Measurements from ENCODE around the gene CCSER2.

CCSER2 gene

GRCh38 chr10:84539216-84539615 is 210.8 kb downstream of the CCSER2 start:
- 0 out of 2 replicates have a peak, but pooled peaks have one; percentile 18 for TF ChIP-seq CREB5 (CRISPR knock-in tag; IDR thresholded peaks at IDR 0.05; ENCODE audit: low read depth)
- TF ChIP-seq ZNF565 (CRISPR knock-in tag; conservative IDR thresholded peaks at IDR 0.05; ENCODE audit: low read depth), result no peak
- TF ChIP-seq TSHZ2 (CRISPR knock-in tag; IDR thresholded peaks at IDR 0.05), result no peak
- peak; percentile 64 for TF ChIP-seq ISL1 (CRISPR knock-in tag; IDR thresholded peaks at IDR 0.05)
- no peak for TF ChIP-seq ARNTL (CRISPR knock-in tag; IDR thresholded peaks at IDR 0.05; ENCODE audit: borderline replicate concordance, low read depth)
- peak; percentile 36 for ATAC-seq

GRCh38 chr10:84540022-84540616 is 211.7 kb downstream of the CCSER2 start:
- ATAC-seq, result peak; percentile 71
- no peak for TF ChIP-seq CSDC2 (CRISPR knock-in tag; IDR thresholded peaks at IDR 0.05)

- no peak for TF ChIP-seq GLIS3 (CRISPR knock-in tag; IDR thresholded peaks at IDR 0.05)
- TF ChIP-seq ZNF70 (CRISPR knock-in tag; IDR thresholded peaks at IDR 0.05), result no peak
- TF ChIP-seq PPARA (CRISPR knock-in tag; IDR thresholded peaks at IDR 0.05; ENCODE audit: borderline replicate concordance), result no peak
- TF ChIP-seq PATZ1 (CRISPR knock-in tag; IDR thresholded peaks at IDR 0.05; ENCODE audit: borderline replicate concordance), result no peak
- TF ChIP-seq ZNF8 (CRISPR knock-in tag; IDR thresholded peaks at IDR 0.05), result no peak
- no peak for TF ChIP-seq ESRRG (CRISPR knock-in tag; IDR thresholded peaks at IDR 0.05)
- no peak for TF ChIP-seq SNAI2 (CRISPR knock-in tag; IDR thresholded peaks at IDR 0.05)
- TF ChIP-seq ZFP3 (CRISPR knock-in tag; IDR thresholded peaks at IDR 0.05), result no peak
- no peak for TF ChIP-seq CSDC2 (CRISPR knock-in tag; IDR thresholded peaks at IDR 0.05)
- no peak for ATAC-seq
Measured at GRCh38 chr10:84540617-84541288, 212.4 kb downstream of the CCSER2 start.

GRCh38 chr10:84541289-84541637 is 212.9 kb downstream of the CCSER2 start:
- TF ChIP-seq RARB (CRISPR knock-in tag; IDR thresholded peaks at IDR 0.05) (no peak), ZNF70 (CRISPR knock-in tag; IDR thresholded peaks at IDR 0.05) (no peak), GLIS3 (CRISPR knock-in tag; IDR thresholded peaks at IDR 0.05) (no peak), ZC3H10 (CRISPR knock-in tag; IDR thresholded peaks at IDR 0.05) (no peak), ZFP3 (CRISPR knock-in tag; IDR thresholded peaks at IDR 0.05) (no peak)
- no peak for ATAC-seq

GRCh38 chr10:84542522-84543490 is 214.4 kb downstream of the CCSER2 start:
- TF ChIP-seq TCF4 (CRISPR knock-in tag; IDR thresholded peaks at IDR 0.05; ENCODE audit: borderline replicate concordance) (peak; percentile 80), CREB5 (CRISPR knock-in tag; IDR thresholded peaks at IDR 0.05; ENCODE audit: low read depth) (no peak), ISL1 (CRISPR knock-in tag; IDR thresholded peaks at IDR 0.05) (peak; percentile 60), ZFP3 (CRISPR knock-in tag; IDR thresholded peaks at IDR 0.05) (no peak), TSHZ2 (CRISPR knock-in tag; IDR thresholded peaks at IDR 0.05) (peak; percentile 40; the same call in 1 of the 2 replicates)
- ATAC-seq, result peak; percentile 11; the same call in 1 of the 3 replicates

Data from SK-N-SH treated with all-trans-retinoic acid at 6 μM for 48 hours (cell line).